GM12874 (cell line): ENCODE data around the gene ERC2.

Source experiments
- CTCF ChIP-seq: IDR thresholded peaks from 2 replicates; pipeline ENCODE4 v1.5.1; 2011; ENCODE audit warnings: low read depth, mild to moderate bottlenecking, control low read depth, low read length, moderate library complexity; ENCODE audit not compliant: insufficient read depth

ERC2 gene

GRCh38 chr3:56248021-56248420 lies 220.2 kb downstream of the ERC2 start:
- no peak for TF ChIP-seq CTCF

- no peak for TF ChIP-seq CTCF
Observed at GRCh38 chr3:56238299-56238698, 230.0 kb downstream of the ERC2 start.

- no peak for TF ChIP-seq CTCF
Observed at GRCh38 chr3:56233742-56234141, 234.5 kb downstream of the ERC2 start.

GRCh38 chr3:56229311-56229710 lies 239.0 kb downstream of the ERC2 start:
- TF ChIP-seq CTCF: no peak

GRCh38 chr3:56222866-56223265 lies 245.4 kb downstream of the ERC2 start:
- no peak for TF ChIP-seq CTCF

- TF ChIP-seq CTCF: no peak
Observed at GRCh38 chr3:56219894-56220805, 248.1 kb downstream of the ERC2 start.

- no peak for TF ChIP-seq CTCF
Observed at GRCh38 chr3:56209982-56210751, 258.1 kb downstream of the ERC2 start.
